GM23338 (cell line): ENCODE data around the gene MAPK8IP2. TPM values are rescaled to one million over a fixed set of nuclear protein-coding genes. Genes with fewer than 3 reads are reported as not detected.

ENCODE experiments used
- ATAC-seq: fragments of 200-7000 bp; cut with Tn5 transposase; 3 replicates; pipeline ENCODE4 v1.9.1; 2020
- DNase-seq: peaks from one replicate; pipeline ENCODE4 v3.0.0-alpha.2; 2015; ENCODE audit warnings: low spot score
- H2AFZ ChIP-seq: fragments of 200-600 bp; sonication (generic); 2 replicates; pipeline ENCODE4 v1.8.0; 2016; ENCODE audit warnings: antibody characterized with exemption, mild to moderate bottlenecking, moderate library complexity
- H3F3A ChIP-seq: fragments of 200-600 bp; sonication (generic); replicated peaks from 2 replicates; pipeline ENCODE4 v1.8.0; 2017; ENCODE audit warnings: antibody characterized with exemption, mixed run types, low read depth
- H3K27ac ChIP-seq: fragments of 200-600 bp; sonication (generic); 2 replicates; pipeline ENCODE4 v1.6.1; 2016; ENCODE audit warnings: low read depth
- H3K27me3 ChIP-seq: fragments of 200-600 bp; sonication (generic); 2 replicates; pipeline ENCODE4 v1.8.0; 2016; ENCODE audit warnings: mild to moderate bottlenecking, mixed run types, moderate library complexity; ENCODE audit not compliant: insufficient read depth
- H3K36me3 ChIP-seq: fragments of 200-600 bp; sonication (generic); 2 replicates; pipeline ENCODE4 v1.8.0; 2016; ENCODE audit warnings: mild to moderate bottlenecking; ENCODE audit not compliant: insufficient read depth
- H3K4me1 ChIP-seq: fragments of 200-600 bp; sonication (generic); 2 replicates; pipeline ENCODE4 v1.8.0; 2016; ENCODE audit warnings: mild to moderate bottlenecking, moderate library complexity; ENCODE audit not compliant: insufficient read depth
- H3K4me2 ChIP-seq: fragments of 200-600 bp; sonication (generic); 2 replicates; pipeline ENCODE4 v1.7.1; 2017; ENCODE audit warnings: mixed run types
- H3K4me3 ChIP-seq: fragments of 200-600 bp; sonication (generic); 2 replicates; pipeline ENCODE4 v1.6.1; 2016; ENCODE audit warnings: mixed run types
- H3K79me2 ChIP-seq: fragments of 200-600 bp; sonication (generic); replicated peaks from 2 replicates; pipeline ENCODE4 v1.8.0; 2017; ENCODE audit warnings: mild to moderate bottlenecking; ENCODE audit not compliant: insufficient read depth
- H3K9me2 ChIP-seq: fragments of 200-600 bp; sonication (generic); 2 replicates; pipeline ENCODE4 v1.8.0; 2017; ENCODE audit not compliant: insufficient read depth
- H4K20me1 ChIP-seq: fragments of 200-600 bp; sonication (generic); replicated peaks from 2 replicates; pipeline ENCODE4 v1.8.0; 2017; ENCODE audit warnings: mild to moderate bottlenecking; ENCODE audit not compliant: insufficient read depth
- H3K27ac Mint-ChIP-seq: 2 replicates; pipeline ENCODE4 v1.8.0; 2020; ENCODE audit warnings: inconsistent platforms, mild to moderate bottlenecking, moderate library complexity, mixed read lengths
- H3K27me3 Mint-ChIP-seq: 3 replicates; pipeline ENCODE4 v1.8.0; 2022; ENCODE audit warnings: low read depth, mild to moderate bottlenecking, moderate library complexity, mixed read lengths, inconsistent platforms; ENCODE audit not compliant: insufficient read depth, poor library complexity
- H3K36me3 Mint-ChIP-seq: 3 replicates; pipeline ENCODE4 v1.8.0; 2021; ENCODE audit warnings: low read depth, mild to moderate bottlenecking, inconsistent platforms, moderate library complexity, mixed read lengths
- H3K4me1 Mint-ChIP-seq: 3 replicates; pipeline ENCODE4 v1.8.0; 2020; ENCODE audit warnings: mild to moderate bottlenecking, inconsistent platforms, mixed read lengths
- H3K4me3 Mint-ChIP-seq: 3 replicates; pipeline ENCODE4 v1.8.0; 2021; ENCODE audit warnings: moderate library complexity, mild to moderate bottlenecking, inconsistent platforms, mixed read lengths
- H3K9me3 Mint-ChIP-seq: 3 replicates; pipeline ENCODE4 v1.8.0; 2020; ENCODE audit warnings: moderate library complexity, mild to moderate bottlenecking, inconsistent platforms, mixed read lengths
- CREB1 ChIP-seq: fragments of 250-450 bp; sonication (Bioruptor Pico); IDR thresholded peaks from 2 replicates; pipeline ENCODE4 v1.5.0; 2020; ENCODE audit warnings: low read depth, mild to moderate bottlenecking, moderate library complexity
- CTCF ChIP-seq, 2 experiments: fragments of 200-600 bp in 1 of 2; sonication (generic) in 1 of 2; conservative IDR thresholded peaks; 2 replicates each; pipeline versions ENCODE4 v1.5.1 to v1.6.1; 2016 to 2017; ENCODE audit warnings: antibody characterized with exemption in 2 of 2, low read depth in 2 of 2, mild to moderate bottlenecking in 2 of 2, moderate library complexity in 1 of 2
- ETS1 ChIP-seq: IDR thresholded peaks from 2 replicates; pipeline ENCODE4 v1.6.1; 2016; ENCODE audit warnings: antibody characterized with exemption
- EZH2 ChIP-seq: fragments of 200-600 bp; sonication (generic); IDR thresholded peaks from one replicate; pipeline ENCODE4 v1.8.0; 2017; ENCODE audit warnings: antibody characterized with exemption, mild to moderate bottlenecking, low read depth; ENCODE audit not compliant: unreplicated experiment
- EZH2phosphoT487 ChIP-seq: fragments of 200-600 bp; sonication (generic); IDR thresholded peaks from one replicate; pipeline ENCODE4 v1.8.1; 2018; ENCODE audit warnings: antibody characterized with exemption; ENCODE audit not compliant: unreplicated experiment
- JUNB ChIP-seq: IDR thresholded peaks from one replicate; pipeline ENCODE4 v1.6.1; 2016; ENCODE audit warnings: antibody characterized with exemption; ENCODE audit not compliant: unreplicated experiment
- NANOG ChIP-seq: IDR thresholded peaks from 2 replicates; pipeline ENCODE4 v1.6.1; 2016; ENCODE audit warnings: antibody characterized with exemption, borderline replicate concordance
- POLR2AphosphoS5 ChIP-seq: IDR thresholded peaks from 2 replicates; pipeline ENCODE4 v1.6.1; 2016; ENCODE audit warnings: antibody characterized with exemption, low read depth
- REST ChIP-seq: IDR thresholded peaks from one replicate; pipeline ENCODE4 v1.6.1; 2018; ENCODE audit warnings: antibody characterized with exemption; ENCODE audit not compliant: unreplicated experiment
- STAT1 ChIP-seq: IDR thresholded peaks from one replicate; pipeline ENCODE4 v1.6.1; 2016; ENCODE audit warnings: antibody characterized with exemption; ENCODE audit not compliant: unreplicated experiment
- ZNF114 ChIP-seq: fragments of 250-450 bp; sonication (Bioruptor Pico); IDR thresholded peaks from 2 replicates; pipeline ENCODE4 v1.5.0; 2020; ENCODE audit warnings: mild to moderate bottlenecking, moderate library complexity
- ZNF331 ChIP-seq: fragments of 250-450 bp; sonication (Bioruptor Pico); IDR thresholded peaks from 2 replicates; pipeline ENCODE4 v1.5.0; 2020; ENCODE audit warnings: low read depth, mild to moderate bottlenecking, moderate library complexity
- ZNF462 ChIP-seq: fragments of 250-450 bp; sonication (Bioruptor Pico); IDR thresholded peaks from 2 replicates; pipeline ENCODE4 v1.5.0; 2020; ENCODE audit warnings: mild to moderate bottlenecking, moderate library complexity
- polyA plus RNA-seq: library from polyadenylated mRNA; unstranded; fragments of >200 nt; fragmentation: Nextera tagmentation; extraction: Ambion mirVana; gene quantifications from 2 replicates; pipeline ENCODE4 v1.2.1, GENCODE V29; 2016
- total RNA-seq: library from RNA; depleted of rRNA; stranded (reverse); fragments of >200 nt; shearing (Covaris generic); gene quantifications from 2 replicates; pipeline ENCODE4 v1.2.3, GENCODE V29; 2014

Gene MAPK8IP2
- total and polyA plus RNA-seq, 2 experiments from 2014 or later, result 0.15 to 3.5 TPM

- Histone ChIP-seq H3K4me1 (no peaks in the 10 kb centered on the region), H3K27me3 (no peaks in the 10 kb centered on the region), H3K4me2 (no peak overlapping the region), H3K79me2 (no peaks in the 10 kb centered on the region), H3F3A (no peaks in the 10 kb centered on the region), H3K9me2 (no peaks in the 10 kb centered on the region), H3K36me3 (no peaks in the 10 kb centered on the region), H4K20me1 (no peaks in the 10 kb centered on the region), H3K4me3 (no peak overlapping the region), H3K27ac (no peak overlapping the region), H2AFZ (no peak overlapping the region)
- H3K36me3 Mint-ChIP-seq, result peaks cover 44% of the 10 kb centered on the region
- no peak overlapping the region for H3K4me3 Mint-ChIP-seq
- H3K4me1 Mint-ChIP-seq, result no peaks in the 10 kb centered on the region
- ATAC-seq (no peak), DNase-seq (no peak)
- H3K27me3 Mint-ChIP-seq, result peaks cover 6% of the 10 kb centered on the region
- no peak for TF ChIP-seq JUNB
- no peak for TF ChIP-seq ZNF331
- TF ChIP-seq NANOG, result no peak
- no peak for TF ChIP-seq REST
- no peak for TF ChIP-seq EZH2phosphoT487
- no peak for TF ChIP-seq ZNF114 (CRISPR knock-in tag)
- no peak for TF ChIP-seq EZH2
- TF ChIP-seq ETS1, result no peak
- TF ChIP-seq CREB1 (CRISPR knock-in tag), result no peak
- TF ChIP-seq POLR2AphosphoS5, result no peak
- no peak for TF ChIP-seq CTCF (conservative IDR thresholded peaks at IDR 0.05; ENCODE audit: low read depth in 2 of 2)
- TF ChIP-seq STAT1, result no peak
- no peak for TF ChIP-seq ZNF462
- no peaks in the 10 kb centered on the region for H3K9me3 Mint-ChIP-seq
- no peak overlapping the region for H3K27ac Mint-ChIP-seq
Observed at GRCh38 chr22:50572965-50573364, 27.6 kb upstream of the MAPK8IP2 start.
